Astrocyte (in vitro differentiated cells and primary cell): ENCODE data around the gene SPPL3.

Experiments used
- CTCF ChIP-seq: IDR thresholded peaks from 2 replicates; pipeline ENCODE4 v1.5.1; 2011; ENCODE audit warnings: low read depth, mild to moderate bottlenecking, inconsistent platforms, low read length, moderate library complexity; ENCODE audit not compliant: insufficient read depth
- EZH2 ChIP-seq: IDR thresholded peaks from 2 replicates; pipeline ENCODE4 v1.6.1; 2012; ENCODE audit warnings: mild to moderate bottlenecking, low read length, inconsistent platforms; ENCODE audit not compliant: insufficient read depth

DNA sequence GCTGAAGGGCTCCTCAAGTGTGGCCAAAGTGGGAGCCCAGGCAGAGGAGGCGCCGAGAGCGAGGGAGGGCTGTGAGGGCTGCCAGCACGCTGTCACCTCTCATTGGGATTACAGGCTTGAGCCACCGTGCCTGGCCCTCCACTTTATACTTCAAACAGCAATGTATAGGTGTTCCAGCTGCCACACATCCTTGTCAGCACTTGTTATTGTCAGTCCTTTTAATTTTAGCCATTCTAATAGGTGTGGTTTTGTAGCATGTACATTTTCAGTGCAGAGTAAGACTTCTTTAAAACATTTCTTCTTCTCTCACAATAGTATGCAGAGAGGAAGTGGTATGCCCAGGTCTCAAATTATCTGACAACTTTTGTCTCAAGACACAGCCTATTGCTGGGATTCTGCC is 46.6 kb upstream of the SPPL3 start:
- TF ChIP-seq EZH2: no peak
- TF ChIP-seq CTCF: no peak
